IPS-18a (cell line): ENCODE measurements around the gene DYRK1A.

Experiments used
- H3K27ac ChIP-seq: one replicate; pipeline ENCODE4 v1.5.1; 2013; ENCODE audit warnings: low read length
- H3K27me3 ChIP-seq: one replicate; pipeline ENCODE4 v1.6.1; 2013; ENCODE audit warnings: mild to moderate bottlenecking, low read length; ENCODE audit not compliant: control insufficient read depth, insufficient read depth
- H3K36me3 ChIP-seq: one replicate; pipeline ENCODE4 v1.6.1; 2013; ENCODE audit warnings: low read depth, low read length; ENCODE audit not compliant: control insufficient read depth
- H3K4me1 ChIP-seq: one replicate; pipeline ENCODE4 v1.6.1; 2013; ENCODE audit warnings: low read depth, low read length; ENCODE audit not compliant: control insufficient read depth
- H3K4me3 ChIP-seq: one replicate; pipeline ENCODE4 v1.5.1; 2013; ENCODE audit warnings: low read length
- H3K9ac ChIP-seq: one replicate; pipeline ENCODE4 v1.6.1; 2013; ENCODE audit warnings: mild to moderate bottlenecking, low read length, moderate library complexity
- H3K9me3 ChIP-seq: one replicate; pipeline ENCODE4 v1.6.1; 2013; ENCODE audit warnings: low read depth, low read length; ENCODE audit not compliant: control insufficient read depth

DYRK1A gene

GRCh38 chr21:37412603-37413360, 46.2 kb downstream of the DYRK1A start:
- Histone ChIP-seq H3K4me3 (no peak overlapping the region), H3K4me1 (peaks cover 15% of the 10 kb centered on the region), H3K36me3 (no peaks in the 10 kb centered on the region), H3K27me3 (no peaks in the 10 kb centered on the region), H3K9me3 (no peaks in the 10 kb centered on the region), H3K9ac (no peak overlapping the region), H3K27ac (no peak overlapping the region)

DNA sequence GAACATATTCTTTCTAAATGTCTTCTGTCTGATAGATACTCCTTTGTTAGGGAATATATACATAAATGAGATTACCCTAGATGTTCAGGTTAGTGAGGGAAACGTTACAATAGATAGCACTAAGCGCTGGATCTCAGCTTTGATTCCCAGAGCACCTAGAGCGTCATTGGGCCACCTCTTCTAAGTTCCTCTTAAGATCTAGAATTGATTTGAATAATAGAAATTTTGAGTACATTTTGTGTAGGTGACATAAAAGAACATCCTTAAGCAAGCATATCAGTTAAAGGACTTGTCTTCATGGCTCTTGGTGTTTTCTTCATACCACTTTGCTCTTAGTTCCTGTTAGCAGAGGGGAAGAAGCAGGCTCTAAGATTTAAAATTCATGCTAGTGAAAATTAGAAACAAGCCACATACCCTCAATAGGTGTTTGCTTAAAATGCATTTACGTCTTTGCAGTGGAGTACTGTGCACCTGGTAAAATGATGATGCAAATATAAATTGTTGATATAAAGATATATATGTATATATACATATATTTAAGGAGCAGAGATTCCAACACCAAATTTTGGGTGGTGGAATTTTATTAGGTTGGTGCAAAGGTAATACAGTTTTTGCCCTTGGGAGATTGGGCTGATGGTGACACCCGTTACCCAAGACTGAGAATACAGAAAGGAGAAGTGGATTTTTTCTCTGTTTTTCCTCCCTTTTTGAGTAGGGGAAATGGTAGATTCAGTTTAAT, 47.1 kb downstream of the DYRK1A start:
- Histone ChIP-seq H3K4me1 (peaks cover 15% of the 10 kb centered on the region), H3K36me3 (no peaks in the 10 kb centered on the region), H3K9ac (no peak overlapping the region), H3K9me3 (no peaks in the 10 kb centered on the region), H3K4me3 (no peak overlapping the region), H3K27me3 (no peaks in the 10 kb centered on the region), H3K27ac (no peak overlapping the region)

DNA sequence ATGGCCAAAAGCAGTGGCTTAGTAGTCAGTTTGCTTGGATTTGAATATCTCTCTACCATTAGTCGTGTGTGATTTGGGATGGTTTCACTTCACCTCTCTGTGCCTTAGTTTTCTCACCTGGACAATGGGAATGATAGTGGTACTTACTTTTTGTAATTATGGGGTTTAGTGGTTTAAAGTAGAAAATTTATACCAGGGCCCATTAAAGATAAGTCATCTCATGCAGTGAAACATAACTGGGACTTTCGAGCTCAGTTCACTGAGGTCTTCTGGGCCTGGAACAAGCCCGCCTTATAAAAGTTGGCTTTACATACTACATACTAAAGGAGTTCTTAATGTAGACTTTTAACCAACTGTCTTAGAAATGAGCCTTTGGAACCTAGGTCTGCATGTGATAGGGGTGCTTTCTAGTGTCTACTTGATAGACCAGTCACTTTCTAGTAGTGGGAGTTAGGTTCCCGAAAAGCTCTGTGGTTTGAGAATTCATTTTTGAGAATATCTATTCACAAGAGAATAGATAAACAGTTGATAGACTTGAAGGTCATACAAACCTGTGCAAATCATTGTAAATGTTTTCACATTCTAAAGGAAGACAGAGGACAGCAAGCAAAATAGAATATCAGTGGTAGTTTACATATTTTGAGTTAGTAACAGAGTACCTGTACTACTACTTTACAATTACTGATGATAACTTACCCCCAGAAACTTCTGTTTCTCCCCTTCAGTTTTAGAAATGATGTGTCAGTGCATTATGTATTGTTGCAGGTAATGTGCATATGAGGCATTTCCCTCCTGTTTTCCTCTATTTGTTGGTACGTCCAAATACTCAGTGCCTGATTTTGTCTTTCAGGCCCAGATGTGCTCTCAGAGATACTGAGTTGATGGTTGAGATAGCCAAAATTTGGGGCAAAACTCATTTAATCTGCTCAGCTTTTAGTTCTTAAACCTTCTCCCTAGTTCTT, 48.0 kb downstream of the DYRK1A start:
- Histone ChIP-seq H3K27ac (no peak overlapping the region), H3K9ac (no peak overlapping the region), H3K4me1 (peaks cover 15% of the 10 kb centered on the region), H3K9me3 (no peaks in the 10 kb centered on the region), H3K4me3 (no peak overlapping the region), H3K36me3 (no peaks in the 10 kb centered on the region), H3K27me3 (no peaks in the 10 kb centered on the region)

GRCh38 chr21:37415939-37416338, 49.4 kb downstream of the DYRK1A start:
- no peak overlapping the region for H3K4me3 ChIP-seq
- H3K4me1 ChIP-seq, result peaks cover 21% of the 10 kb centered on the region
- H3K27me3 ChIP-seq, result no peaks in the 10 kb centered on the region
- H3K9ac ChIP-seq, result no peak overlapping the region
- peaks cover 4% of the 10 kb centered on the region for H3K36me3 ChIP-seq
- no peaks in the 10 kb centered on the region for H3K9me3 ChIP-seq
- no peak overlapping the region for H3K27ac ChIP-seq

DNA sequence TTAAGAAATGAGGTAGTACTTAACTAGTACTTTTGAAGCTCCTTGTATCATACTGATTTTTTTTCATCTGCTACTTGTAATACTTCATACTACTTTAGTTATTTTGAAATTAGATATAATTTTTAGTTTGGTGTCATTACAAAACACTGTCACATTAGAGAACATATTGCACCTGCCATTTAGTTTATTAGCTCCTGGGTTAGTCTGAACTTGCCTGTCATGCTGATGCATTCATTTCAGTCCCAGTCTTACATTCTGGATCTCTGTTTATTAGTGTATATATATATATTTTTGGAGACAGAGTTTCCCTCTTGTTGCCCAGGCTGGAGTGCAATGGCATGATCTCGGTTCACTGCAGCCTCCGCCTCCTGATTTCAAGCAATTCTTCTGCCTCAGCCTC, 50.3 kb downstream of the DYRK1A start:
- Histone ChIP-seq H3K27ac (no peak overlapping the region), H3K9me3 (no peaks in the 10 kb centered on the region), H3K36me3 (peaks cover 4% of the 10 kb centered on the region), H3K4me1 (peaks cover 24% of the 10 kb centered on the region), H3K27me3 (no peaks in the 10 kb centered on the region), H3K4me3 (no peak overlapping the region), H3K9ac (no peak overlapping the region)

- H3K9me3 ChIP-seq, result no peaks in the 10 kb centered on the region
- H3K4me1 ChIP-seq, result peaks cover 24% of the 10 kb centered on the region
- no peak overlapping the region for H3K9ac ChIP-seq
- H3K27me3 ChIP-seq, result no peaks in the 10 kb centered on the region
- H3K36me3 ChIP-seq, result peaks cover 4% of the 10 kb centered on the region
- no peak overlapping the region for H3K27ac ChIP-seq
- no peak overlapping the region for H3K4me3 ChIP-seq
Observed at GRCh38 chr21:37419228-37419906, 52.8 kb downstream of the DYRK1A start.

GRCh38 chr21:37421306-37421705, 54.7 kb downstream of the DYRK1A start:
- peaks cover 15% of the 10 kb centered on the region for H3K4me1 ChIP-seq
- H3K36me3 ChIP-seq, result peaks cover 9% of the 10 kb centered on the region
- no peak overlapping the region for H3K27ac ChIP-seq
- no peak overlapping the region for H3K9ac ChIP-seq
- H3K4me3 ChIP-seq, result no peak overlapping the region
- H3K9me3 ChIP-seq, result no peaks in the 10 kb centered on the region
- no peaks in the 10 kb centered on the region for H3K27me3 ChIP-seq

DNA sequence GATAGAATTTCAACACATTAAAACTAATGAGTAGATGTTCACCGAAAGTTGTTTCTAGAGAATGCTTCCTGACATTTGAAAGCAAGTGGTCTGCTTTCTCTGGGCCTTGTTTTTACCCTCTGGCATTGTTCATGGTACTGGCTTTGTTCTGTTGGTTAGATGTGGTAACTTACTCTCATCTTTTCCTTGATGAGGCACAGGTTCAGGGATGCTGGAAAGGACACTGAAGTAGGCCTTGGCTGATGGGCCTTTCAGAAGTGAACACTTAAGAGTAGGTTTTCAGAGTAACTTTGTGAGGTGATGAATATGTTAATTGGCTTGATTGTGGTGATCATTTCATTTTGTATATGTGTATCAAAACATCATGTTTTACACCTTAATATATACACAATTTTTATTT, 55.8 kb downstream of the DYRK1A start:
- Histone ChIP-seq H3K36me3 (peaks cover 9% of the 10 kb centered on the region), H3K27me3 (no peaks in the 10 kb centered on the region)

DNA sequence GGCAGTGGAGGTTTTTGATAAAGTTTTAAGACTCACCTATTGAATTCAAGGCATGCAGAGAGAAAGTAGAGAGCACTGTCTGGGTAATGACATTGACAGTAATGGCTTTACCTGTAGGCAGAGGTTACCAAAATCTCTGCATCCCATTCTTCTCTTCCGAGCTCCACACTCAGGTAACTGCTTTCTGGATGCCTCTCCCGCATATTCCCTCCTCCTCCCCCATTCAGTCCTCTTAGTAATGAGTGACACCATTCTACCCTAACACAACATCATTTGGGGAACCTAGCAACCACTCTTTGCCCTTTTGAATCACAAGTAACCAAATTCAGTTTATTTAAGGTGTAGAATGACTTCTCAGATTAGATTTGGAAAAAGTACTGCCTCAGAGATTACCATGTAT, 56.5 kb downstream of the DYRK1A start:
- peaks cover 9% of the 10 kb centered on the region for H3K36me3 ChIP-seq
- no peak overlapping the region for H3K27ac ChIP-seq
- H3K27me3 ChIP-seq, result no peaks in the 10 kb centered on the region
- no peak overlapping the region for H3K4me3 ChIP-seq
- H3K9ac ChIP-seq, result no peak overlapping the region
- H3K4me1 ChIP-seq, result peaks cover 15% of the 10 kb centered on the region
- no peaks in the 10 kb centered on the region for H3K9me3 ChIP-seq

More for the DNA sequence above, 55.8 kb downstream of the DYRK1A start:
- Histone ChIP-seq H3K9ac (no peak overlapping the region), H3K4me3 (no peak overlapping the region), H3K9me3 (no peaks in the 10 kb centered on the region), H3K27ac (no peak overlapping the region), H3K4me1 (peaks cover 15% of the 10 kb centered on the region)

GRCh38 chr21:37424396-37424795, 57.8 kb downstream of the DYRK1A start:
- Histone ChIP-seq H3K9ac (no peak overlapping the region), H3K9me3 (no peaks in the 10 kb centered on the region), H3K4me1 (peaks cover 15% of the 10 kb centered on the region), H3K36me3 (peaks cover 9% of the 10 kb centered on the region), H3K27me3 (no peaks in the 10 kb centered on the region), H3K27ac (no peak overlapping the region), H3K4me3 (no peak overlapping the region)

DNA sequence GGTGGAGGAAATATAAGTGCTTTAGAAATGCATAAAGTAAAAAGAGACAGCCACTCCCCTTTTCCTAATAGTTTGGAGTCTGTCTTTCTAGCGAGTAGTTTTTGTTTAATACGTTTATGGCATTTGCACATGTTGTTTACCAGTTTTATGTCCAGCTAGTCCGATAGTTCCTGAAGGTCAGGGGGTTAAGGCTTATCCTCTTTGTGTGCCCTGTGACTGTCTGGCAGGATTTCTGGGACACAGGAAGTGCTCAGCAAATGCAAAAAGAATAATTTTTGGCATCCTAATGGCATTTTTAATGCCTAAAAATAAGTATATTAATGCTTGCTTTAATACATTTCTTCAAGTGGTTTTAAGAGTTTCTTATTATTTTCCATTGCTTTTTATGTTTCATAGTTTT, 58.4 kb downstream of the DYRK1A start:
- Histone ChIP-seq H3K4me3 (no peak overlapping the region), H3K27me3 (no peaks in the 10 kb centered on the region), H3K36me3 (peaks cover 9% of the 10 kb centered on the region), H3K27ac (no peak overlapping the region), H3K9me3 (no peaks in the 10 kb centered on the region), H3K4me1 (peaks cover 16% of the 10 kb centered on the region), H3K9ac (no peak overlapping the region)
